H1 (cell line): ENCODE data around the gene TMEM106C. TPM values are rescaled to one million over a fixed set of nuclear protein-coding genes. Genes with fewer than 3 reads are reported as not detected.

Experiments used
- CTCF ChIA-PET: fragments of 300-600 bp; sonication (Branson Sonifier 250); formaldehyde crosslinking; loops from one replicate; lab custom pipeline; 2021; ENCODE audit not compliant: partially characterized antibody; lab: Charles Lee
- POLR2A ChIA-PET: fragments of 300-600 bp; sonication (Branson Sonifier 250); formaldehyde crosslinking; loops from one replicate; lab custom pipeline; 2021; ENCODE audit warnings: inconsistent platforms; ENCODE audit not compliant: partially characterized antibody; lab: Charles Lee
- DNase-seq, 2 experiments: peaks; one replicate each; pipeline versions ENCODE4 v3.0.0 to v3.0.0-alpha.2; 2010 to 2022; ENCODE audit warnings: low spot score in 2 of 2, low read depth in 1 of 2, mixed read lengths in 1 of 2
- FAIRE-seq: peaks from 2 replicates; lab custom pipeline; 2011; peaks lifted over from hg19 to GRCh38; lab: Jason Lieb, UNC
- H2AFZ ChIP-seq: 2 replicates; pipeline ENCODE4 v1.8.1; 2012; ENCODE audit warnings: low read length, inconsistent platforms
- H2AK5ac ChIP-seq: 2 replicates; pipeline ENCODE4 v1.6.1; 2013; ENCODE audit warnings: low read depth, low read length
- H2BK120ac ChIP-seq: replicated peaks from 2 replicates; pipeline ENCODE3; 2013; ENCODE audit warnings: low read depth, low read length, inconsistent platforms
- H2BK12ac ChIP-seq: 2 replicates; pipeline ENCODE4 v1.6.1; 2013; ENCODE audit warnings: low read depth, low read length
- H2BK15ac ChIP-seq: 2 replicates; pipeline ENCODE4 v1.6.1; 2013; ENCODE audit warnings: low read length
- H2BK20ac ChIP-seq: 2 replicates; pipeline ENCODE4 v1.6.1; 2013; ENCODE audit warnings: low read length
- H2BK5ac ChIP-seq: 2 replicates; pipeline ENCODE4 v1.6.1; 2013; ENCODE audit warnings: low read depth, low read length
- H3K14ac ChIP-seq: 2 replicates; pipeline ENCODE4 v1.6.1; 2013; ENCODE audit warnings: inconsistent platforms; ENCODE audit not compliant: insufficient read length
- H3K18ac ChIP-seq: 2 replicates; pipeline ENCODE4 v1.6.1; 2013; ENCODE audit warnings: low read length; ENCODE audit errors: extremely low read depth
- H3K23ac ChIP-seq: 2 replicates; pipeline ENCODE4 v1.6.1; 2013; ENCODE audit warnings: inconsistent platforms; ENCODE audit not compliant: insufficient read length
- H3K23me2 ChIP-seq: 2 replicates; pipeline ENCODE4 v1.6.1; 2013; ENCODE audit warnings: low read depth, low read length
- H3K27ac ChIP-seq: 2 replicates; pipeline ENCODE4 v1.6.1; 2011; ENCODE audit warnings: low read depth, low read length, inconsistent platforms
- H3K27me3 ChIP-seq, 4 experiments: replicated peaks in 1 of 4; 1 replicate in 1 of 4; 2 replicates in 3 of 4; pipeline versions ENCODE4 v1.6.1 to v1.8.1; 2011 to 2013; ENCODE audit warnings: low read length in 3 of 4, mild to moderate bottlenecking in 3 of 4, inconsistent platforms in 2 of 4, mixed read lengths in 2 of 4, moderate library complexity in 1 of 4; ENCODE audit not compliant: control insufficient read depth in 3 of 4, insufficient read depth in 3 of 4; ENCODE audit errors: extremely low read depth in 1 of 4
- H3K36me3 ChIP-seq, 4 experiments: 2 replicates each; pipeline versions ENCODE4 v1.6.1 to v1.8.1; 2011 to 2013; ENCODE audit warnings: mild to moderate bottlenecking in 4 of 4, low read length in 3 of 4, moderate library complexity in 2 of 4, control low read depth in 1 of 4, inconsistent platforms in 1 of 4; ENCODE audit not compliant: insufficient read depth in 4 of 4, control insufficient read depth in 2 of 4
- H3K4ac ChIP-seq: replicated peaks from 2 replicates; pipeline ENCODE3; 2013; ENCODE audit warnings: low read length, low read depth, mixed read lengths, inconsistent platforms; ENCODE audit not compliant: insufficient read length
- H3K4me1 ChIP-seq, 4 experiments: replicated peaks in 1 of 4; 1 replicate in 1 of 4; 2 replicates in 3 of 4; pipeline versions ENCODE4 v1.6.1 to v1.8.1; 2011 to 2013; ENCODE audit warnings: low read length in 3 of 4, inconsistent platforms in 2 of 4, mixed read lengths in 1 of 4; ENCODE audit not compliant: insufficient read depth in 4 of 4, control insufficient read depth in 3 of 4
- H3K4me2 ChIP-seq, 2 experiments: 2 replicates each; pipeline versions ENCODE4 v1.6.1 to v1.8.1; 2011 to 2013; ENCODE audit warnings: low read depth in 2 of 2, low read length in 2 of 2, control low read depth in 1 of 2, inconsistent platforms in 1 of 2, mild to moderate bottlenecking in 1 of 2; ENCODE audit not compliant: insufficient read depth in 1 of 2
- H3K4me3 ChIP-seq, 4 experiments: fragments of 200-600, 300-600 bp in 1 of 4; sonication (generic), shearing (Covaris generic), sonication (Bioruptor Twin) in 1 of 4; 2 replicates each; pipeline versions ENCODE4 v1.5.1 to v1.8.1; 2011 to 2016; ENCODE audit warnings: low read length in 4 of 4, low read depth in 3 of 4, control low read depth in 2 of 4, inconsistent platforms in 2 of 4, mild to moderate bottlenecking in 2 of 4, mixed read lengths in 1 of 4, moderate library complexity in 1 of 4; ENCODE audit not compliant: insufficient read depth in 2 of 4; ENCODE audit errors: extremely low read depth in 1 of 4
- H3K56ac ChIP-seq: replicated peaks from 2 replicates; pipeline ENCODE3; 2013; ENCODE audit warnings: low read depth, mild to moderate bottlenecking, mixed read lengths, low read length, inconsistent platforms; ENCODE audit not compliant: insufficient read length
- H3K79me1 ChIP-seq: 2 replicates; pipeline ENCODE4 v1.6.1; 2013; ENCODE audit warnings: low read depth, low read length, control low read depth
- H3K79me2 ChIP-seq, 2 experiments: 2 replicates each; pipeline versions ENCODE4 v1.6.1 to v1.8.1; 2012 to 2013; ENCODE audit warnings: low read length in 2 of 2, mild to moderate bottlenecking in 2 of 2, inconsistent platforms in 1 of 2; ENCODE audit not compliant: insufficient read depth in 2 of 2, control insufficient read depth in 1 of 2
- H3K9ac ChIP-seq, 4 experiments: replicated peaks in 1 of 4; 1 replicate in 1 of 4; 2 replicates in 3 of 4; pipeline versions ENCODE4 v1.6.1 to v1.8.1; 2011 to 2013; ENCODE audit warnings: low read depth in 3 of 4, low read length in 3 of 4, control low read depth in 2 of 4, mild to moderate bottlenecking in 2 of 4, moderate library complexity in 2 of 4, inconsistent platforms in 1 of 4; ENCODE audit errors: extremely low read depth in 1 of 4
- H3K9me3 ChIP-seq, 2 experiments: 2 replicates each; pipeline versions ENCODE4 v1.6.1 to v1.8.1; 2012 to 2013; ENCODE audit warnings: mild to moderate bottlenecking in 2 of 2, moderate library complexity in 2 of 2, control low read depth in 1 of 2, inconsistent platforms in 1 of 2, low read depth in 1 of 2, low read length in 1 of 2, mixed read lengths in 1 of 2; ENCODE audit not compliant: insufficient read depth in 2 of 2
- H4K20me1 ChIP-seq, 2 experiments: replicated peaks in 1 of 2; 2 replicates each; pipeline versions ENCODE3 to v1.8.1; 2011 to 2013; ENCODE audit warnings: inconsistent platforms in 2 of 2, low read length in 2 of 2, mild to moderate bottlenecking in 1 of 2; ENCODE audit not compliant: insufficient read depth in 2 of 2, control insufficient read depth in 1 of 2
- H4K5ac ChIP-seq: 2 replicates; pipeline ENCODE4 v1.6.1; 2013; ENCODE audit warnings: low read length, low read depth, mixed read lengths, inconsistent platforms; ENCODE audit not compliant: insufficient read length
- H4K8ac ChIP-seq: 2 replicates; pipeline ENCODE4 v1.8.0; 2013; ENCODE audit warnings: mild to moderate bottlenecking, moderate library complexity, low read length, inconsistent platforms; ENCODE audit not compliant: insufficient read depth; ENCODE audit errors: extremely low read depth
- H4K91ac ChIP-seq: replicated peaks from 2 replicates; pipeline ENCODE3; 2013; ENCODE audit warnings: low read length, mixed read lengths, inconsistent platforms; ENCODE audit not compliant: insufficient read length
- ZNF274 ChIP-seq: IDR thresholded peaks from 2 replicates; pipeline ENCODE4 v1.7.0; 2012; ENCODE audit warnings: low read length, borderline replicate concordance; ENCODE audit errors: extremely low read depth
- WGBS, 2 experiments: shearing (Covaris generic) in 1 of 2; methylation state at CpG; one replicate each; pipeline versions ENCODE4 v1.1.6 to v1.1.7; 2013 to 2015; ENCODE audit warnings: low lambda C conversion rate in 2 of 2, mixed read lengths in 2 of 2, inconsistent platforms in 1 of 2, low coverage in 1 of 2, missing lambda C conversion rate in 1 of 2; ENCODE audit not compliant: insufficient replicate concordance in 2 of 2, insufficient coverage in 1 of 2, insufficient read length in 1 of 2; ENCODE audit errors: extremely low coverage in 1 of 2, missing lambda C conversion rate in 1 of 2; 5-methylcytosine and 5-hydroxymethylcytosine counted together
- polyA plus RNA-seq, 7 experiments: library from polyadenylated mRNA; depleted of rRNA in 3 of 7; stranded (reverse) in 5 of 7; unstranded in 2 of 7; fragments of >200 nt in 5 of 7; fragments of 200-250 nt in 2 of 7; gene quantifications; 1 replicate in 5 of 7; 2 replicates in 1 of 7; 4 replicates in 1 of 7; pipeline versions ENCODE4 v1.2.1 to v1.2.3, GENCODE V29; 2011 to 2013; ENCODE audit warnings: missing spikeins in 2 of 7, mixed read lengths in 2 of 7
- total RNA-seq: library from RNA; stranded (reverse); fragmentation: NEBNext Ultra II Directional; extraction: Animal tissue kit (Norgen Biotek cat#: 25700); gene quantifications from 2 replicates; pipeline ENCODE4 v1.2.1, GENCODE V29; 2021
- TF ChIP-seq, protein P1 (sequence below): IDR thresholded peaks from 2 replicates; pipeline ENCODE4 v1.6.1; 2012; ENCODE audit warnings: inconsistent platforms
- TF ChIP-seq, protein P2 (sequence below): IDR thresholded peaks from 2 replicates; pipeline ENCODE4 v1.6.1; 2011; ENCODE audit warnings: low read depth, mild to moderate bottlenecking, low read length; ENCODE audit not compliant: insufficient read depth

TMEM106C gene
- total and polyA plus RNA-seq, 2 of the 8 experiments (the other 6 are each of a cell fraction or from before 2014, with no cell fraction given): 36.6 to 45.3 TPM

DNA sequence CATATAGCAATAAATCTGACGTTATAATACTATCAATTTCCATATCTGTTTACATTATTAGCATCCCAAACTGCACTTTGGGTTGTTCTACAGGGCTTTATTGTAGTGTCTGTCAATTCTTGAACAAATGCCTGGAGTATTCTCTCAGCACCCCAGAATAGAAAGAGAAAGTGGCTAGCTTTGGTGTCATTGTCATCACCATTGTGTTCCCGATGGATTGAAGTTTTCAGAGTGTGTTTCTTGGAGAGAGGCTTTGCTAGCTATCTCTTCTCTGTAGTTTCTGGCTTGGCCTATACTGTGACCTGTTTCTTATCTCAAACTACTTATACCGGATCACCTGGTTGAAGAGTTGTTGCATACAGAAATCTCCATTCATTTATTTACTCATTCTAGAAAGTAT lies 6.4 kb downstream of the TMEM106C start:
- H3K4me2 ChIP-seq: no peak overlapping the region
- no peaks in the 10 kb centered on the region for H3K36me3 ChIP-seq
- H3K23me2 ChIP-seq: no peaks in the 10 kb centered on the region
- H3K18ac ChIP-seq: no peak overlapping the region
- no peak for FAIRE-seq
- WGBS, 2 experiments: 85% methylated on average over 3 of the region's 3 CpGs; no CpG with 5 or more reads in 1 of the 2 experiments
- H4K91ac ChIP-seq: no peak overlapping the region
- no peak overlapping the region for H2AK5ac ChIP-seq
- H3K27ac ChIP-seq: no peak overlapping the region
- H4K8ac ChIP-seq: no peak overlapping the region
- no peak overlapping the region for H3K9ac ChIP-seq
- no peak overlapping the region for H3K4ac ChIP-seq
- no peak overlapping the region for H2BK12ac ChIP-seq
- ChIA-PET POLR2A (no interaction called here), CTCF (interaction anchor here (1.1 to 2.1 kb wide), 5 partner anchors 10 to 92 kb away, joined by 3 to 8 read pairs (median 5); partner anchors contain the start of gene VDR)
- no peaks in the 10 kb centered on the region for H3K4me1 ChIP-seq
- H3K79me1 ChIP-seq: no peaks in the 10 kb centered on the region; the same call in 1 of the 2 replicates
- H3K27me3 ChIP-seq: peaks cover under 1 to 8% (median 4%) of the 10 kb centered on the region in 4 experiments; a peak in 5 of 7 replicates
- no peak overlapping the region for H2AFZ ChIP-seq
- H4K5ac ChIP-seq: no peak overlapping the region
- H3K56ac ChIP-seq: no peak overlapping the region
- TF ChIP-seq, protein P1, sequence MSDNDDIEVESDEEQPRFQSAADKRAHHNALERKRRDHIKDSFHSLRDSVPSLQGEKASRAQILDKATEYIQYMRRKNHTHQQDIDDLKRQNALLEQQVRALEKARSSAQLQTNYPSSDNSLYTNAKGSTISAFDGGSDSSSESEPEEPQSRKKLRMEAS: no peak
- no peak for TF ChIP-seq ZNF274
- TF ChIP-seq, protein P2, sequence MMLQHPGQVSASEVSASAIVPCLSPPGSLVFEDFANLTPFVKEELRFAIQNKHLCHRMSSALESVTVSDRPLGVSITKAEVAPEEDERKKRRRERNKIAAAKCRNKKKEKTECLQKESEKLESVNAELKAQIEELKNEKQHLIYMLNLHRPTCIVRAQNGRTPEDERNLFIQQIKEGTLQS: no peak
- TF ChIP-seq, all 59 proteins: peak for 0
- no peak overlapping the region for H3K14ac ChIP-seq
- no peak overlapping the region for H2BK120ac ChIP-seq
- no peak for DNase-seq
- H4K20me1 ChIP-seq: no peaks in the 10 kb centered on the region
- H3K4me3 ChIP-seq: no peak overlapping the region
- H3K9me3 ChIP-seq: no peaks in the 10 kb centered on the region
- no peak overlapping the region for H3K23ac ChIP-seq
- H2BK20ac ChIP-seq: no peak overlapping the region
- no peaks in the 10 kb centered on the region for H3K79me2 ChIP-seq
- no peak overlapping the region for H2BK15ac ChIP-seq
- H2BK5ac ChIP-seq: no peak overlapping the region
